ENCODE measurements around the gene THTPA.

Gene THTPA

DNA sequence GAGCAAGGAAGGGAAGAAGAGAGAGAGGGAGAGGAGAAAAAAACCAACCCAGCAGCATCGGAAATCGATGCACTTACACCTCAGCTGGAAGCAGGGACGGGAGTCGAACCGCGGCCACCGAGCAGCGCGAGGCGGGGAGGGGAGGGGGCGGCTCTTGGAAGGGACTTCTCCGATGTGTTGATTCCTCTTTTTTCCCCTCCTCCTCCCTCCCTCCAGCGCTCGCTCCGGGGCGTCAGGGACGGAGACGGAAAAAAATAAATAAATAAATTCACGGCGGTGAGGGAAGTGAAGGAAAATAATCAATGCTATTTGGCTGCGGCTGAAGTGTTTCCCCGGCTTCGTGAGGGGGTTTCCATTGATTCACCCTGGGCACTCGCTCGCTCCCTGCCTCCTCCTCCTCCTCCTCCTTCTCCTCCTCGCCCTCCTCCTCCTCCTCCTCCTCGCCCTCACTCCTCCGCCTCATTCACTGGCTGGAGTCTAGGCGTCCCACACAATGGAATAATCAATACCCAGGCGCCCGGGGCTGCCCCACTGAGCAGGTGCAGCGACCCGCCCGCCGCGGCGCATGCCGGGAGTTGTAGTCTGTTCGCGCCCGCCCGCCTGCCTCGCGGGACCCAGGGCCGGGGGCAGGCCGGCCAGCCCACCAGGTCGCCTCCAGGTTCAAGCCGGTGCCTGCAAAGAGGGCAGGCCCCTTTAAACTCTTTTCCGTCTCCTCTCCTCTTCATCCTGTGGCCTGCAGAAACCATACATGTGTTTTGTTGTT lies 4.6 kb upstream of the THTPA start, which contains the start of gene ZFHX2:
Gene ZFHX2, minus strand, starts transcription at position 500 of the 763 bp plus-strand sequence. CDS start 16,440 bp downstream, outside the sequence.
- peak; percentile 100 for DNase-seq

DNA sequence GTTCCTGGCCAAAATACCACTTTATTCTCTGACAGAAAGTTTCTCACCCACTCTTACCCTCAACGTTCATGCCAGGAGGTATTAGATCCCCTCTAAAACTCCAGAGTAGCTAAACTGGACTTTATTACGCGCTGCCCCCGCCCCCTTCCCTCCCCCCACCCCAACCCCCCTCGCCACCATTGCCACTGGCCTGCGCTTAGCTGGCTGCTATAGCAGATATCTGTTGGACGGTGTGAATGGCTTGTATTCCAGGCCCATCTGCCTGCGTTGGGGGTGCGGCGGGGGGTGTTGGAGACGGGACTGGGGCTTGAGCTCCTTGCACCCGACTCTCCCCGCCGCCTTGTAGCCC lies 564 bp upstream of the THTPA start:
- no peak for DNase-seq

GRCh38 chr14:23556700-23557440 lies 799 bp downstream of the THTPA start:
- no peak for DNase-seq

DNA sequence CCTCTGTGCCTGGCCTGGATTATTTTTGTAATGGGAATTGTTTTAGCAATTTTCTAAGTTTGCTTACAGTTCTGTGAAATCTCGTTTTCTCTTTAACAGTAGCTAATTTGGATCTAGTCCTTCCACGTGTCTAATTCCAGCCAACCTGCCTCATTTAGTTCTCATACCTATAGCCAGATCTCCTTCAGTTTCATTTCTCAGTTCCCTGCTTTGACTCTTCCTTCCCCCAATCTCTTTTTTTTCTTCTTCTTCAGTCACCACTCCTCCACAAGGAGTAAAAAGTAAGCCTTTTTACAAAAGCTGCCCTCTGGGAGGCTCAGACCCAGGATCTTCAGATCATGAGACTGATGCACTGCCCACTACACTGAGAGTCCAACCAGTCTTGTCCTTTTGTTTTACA lies 1.4 kb downstream of the THTPA start:
- no peak for DNase-seq

- DNase-seq: no peak
Measured at GRCh38 chr14:23557946-23558345, 1.9 kb downstream of the THTPA start.

- no peak for DNase-seq
Measured at GRCh38 chr14:23558346-23559009, 2.4 kb downstream of the THTPA start.

DNA sequence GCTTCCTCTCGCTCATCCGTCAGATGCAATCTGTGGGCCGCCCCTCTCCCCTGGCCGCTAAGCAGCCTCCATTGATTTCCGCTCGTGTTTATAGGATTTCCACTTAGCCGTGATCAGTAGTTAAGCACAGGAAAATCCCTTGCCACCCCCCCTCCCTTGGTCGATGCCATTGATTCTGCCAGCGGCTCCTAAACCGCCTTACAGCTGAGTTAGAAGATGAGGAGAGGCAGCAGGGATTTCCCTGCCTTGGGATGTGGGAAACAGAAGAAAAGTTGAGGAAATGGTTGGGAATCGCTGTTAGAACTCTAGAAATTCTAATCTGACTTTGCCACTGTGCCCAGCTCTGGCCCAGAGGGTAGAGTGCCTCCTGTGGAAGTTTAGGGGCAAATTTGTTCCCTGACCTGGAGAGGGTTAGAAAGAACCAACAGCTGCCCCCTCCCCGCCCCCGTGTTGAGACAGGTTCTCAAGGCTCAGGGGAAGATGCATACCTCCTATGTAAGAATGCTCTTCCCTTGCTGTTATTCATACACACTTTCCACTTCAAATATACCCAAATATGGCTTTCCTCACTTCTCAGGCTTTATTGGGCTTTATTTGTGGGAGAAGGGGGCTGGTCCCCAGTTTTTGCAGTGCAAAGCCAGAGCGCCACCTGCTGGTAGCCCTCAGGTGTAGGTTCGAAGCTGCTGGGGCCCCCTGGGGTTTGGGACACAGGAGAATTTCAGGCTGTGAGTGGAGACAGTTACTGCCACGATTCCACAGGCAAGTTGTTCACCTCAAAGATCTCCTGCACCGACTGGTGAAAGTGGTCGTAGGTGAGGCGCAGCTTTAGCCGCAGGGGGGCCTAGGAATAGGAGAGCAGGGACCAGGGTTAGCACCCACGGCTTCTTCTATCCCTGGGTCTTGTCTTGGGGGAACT lies 3.2 kb downstream of the THTPA start:
- DNase-seq: no peak

DNA sequence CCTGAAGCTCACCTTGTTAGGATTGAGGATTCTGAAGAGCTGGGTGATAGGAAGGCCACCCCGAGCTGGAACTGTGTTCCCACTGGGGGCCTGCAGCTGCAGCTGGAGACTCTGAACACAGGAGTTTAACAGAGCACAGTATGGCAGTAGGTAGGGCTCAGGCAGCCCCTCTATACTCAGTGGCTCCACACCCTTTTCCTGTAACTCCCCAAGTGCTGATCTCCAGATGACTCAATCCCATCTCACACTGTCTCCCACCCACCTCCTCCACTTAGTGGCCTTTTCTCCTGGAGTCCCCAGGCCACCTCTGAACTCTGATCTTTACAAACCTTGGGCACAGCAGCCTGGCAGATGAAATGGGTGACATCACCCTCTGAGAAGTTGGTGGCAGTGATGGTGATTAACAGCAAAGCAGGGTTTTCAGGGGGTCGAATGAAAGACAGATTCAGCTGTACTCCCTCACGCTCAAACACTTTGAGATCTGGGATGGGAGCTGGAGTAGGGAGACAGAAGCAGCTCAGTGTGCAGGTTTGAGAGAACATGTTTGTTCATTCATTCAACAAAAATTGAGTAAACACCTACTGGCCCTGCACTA lies 4.0 kb downstream of the THTPA start:
- DNase-seq: no peak

DNA sequence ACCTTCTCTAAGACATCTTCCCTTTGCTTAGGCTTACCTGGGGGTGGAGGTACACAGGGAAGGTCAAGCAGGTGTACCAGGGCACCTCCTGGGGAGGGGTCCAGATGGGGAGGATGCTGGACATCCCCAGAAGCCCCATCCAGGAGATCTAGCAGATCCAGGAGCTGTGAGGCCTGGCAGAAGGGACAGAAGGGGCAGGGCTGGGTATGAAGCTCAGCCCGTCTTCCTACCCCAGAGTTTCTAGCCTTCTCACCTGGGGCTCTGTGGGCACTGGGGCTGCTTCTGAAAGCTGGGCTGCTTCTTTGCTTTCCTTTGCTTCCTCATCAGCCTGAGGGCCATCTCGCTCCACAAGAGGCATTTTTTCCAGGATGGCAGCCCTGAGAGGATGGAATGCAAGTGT lies 5.2 kb downstream of the THTPA start:
- no peak for DNase-seq

DNA sequence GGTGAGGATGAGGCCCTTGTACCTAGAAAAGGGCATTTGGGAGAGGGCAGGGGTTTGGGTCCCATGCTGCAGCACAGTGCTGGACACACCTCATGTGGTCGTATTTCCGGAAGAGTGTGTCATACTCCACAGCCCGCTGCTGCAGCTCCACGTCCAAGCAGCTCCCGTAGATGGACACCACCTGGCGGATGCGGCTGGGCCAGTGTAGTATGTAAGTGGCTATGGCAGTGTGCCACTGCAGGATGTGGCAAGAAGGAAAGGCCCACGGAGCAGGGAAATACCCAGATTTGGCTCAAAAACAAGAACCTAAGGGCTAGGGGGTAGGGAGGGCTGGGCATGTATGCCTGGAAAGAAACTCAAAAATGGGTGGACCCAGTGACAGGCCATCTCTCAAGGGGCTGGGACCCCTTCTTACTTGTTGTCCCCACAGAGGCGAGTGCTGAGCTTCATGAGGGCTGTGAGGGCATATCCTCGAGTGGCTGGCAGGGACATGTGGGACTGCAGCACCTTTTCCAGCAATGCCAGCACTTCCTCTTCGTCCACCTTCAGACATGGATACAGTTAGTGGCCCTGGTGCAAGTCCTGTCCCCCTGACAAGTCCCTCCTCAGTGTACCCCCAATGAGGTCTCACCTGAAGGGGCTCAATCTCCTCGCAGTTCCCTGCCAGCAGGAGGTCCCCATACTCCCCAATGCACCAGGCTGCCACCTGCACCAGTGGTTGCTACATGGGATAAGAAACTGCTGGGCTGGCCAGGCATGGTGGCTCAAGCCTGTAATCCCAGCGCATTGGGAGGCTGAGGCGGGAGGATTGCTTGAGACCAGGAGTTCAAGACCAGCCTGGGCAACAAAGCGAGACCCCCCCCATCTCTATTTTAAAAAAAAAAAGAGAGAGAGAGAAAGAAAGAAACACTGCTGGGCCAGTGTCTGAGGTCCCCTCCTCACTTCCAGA lies 6.1 kb downstream of the THTPA start:
- peak; percentile 92 for DNase-seq

GRCh38 chr14:23562822-23563472 lies 6.9 kb downstream of the THTPA start:
- DNase-seq: peak; percentile 66

GRCh38 chr14:23563473-23564180 lies 7.6 kb downstream of the THTPA start:
- no peak for DNase-seq

- no peak for DNase-seq
Measured at GRCh38 chr14:23564181-23564812, 8.2 kb downstream of the THTPA start.

DNA sequence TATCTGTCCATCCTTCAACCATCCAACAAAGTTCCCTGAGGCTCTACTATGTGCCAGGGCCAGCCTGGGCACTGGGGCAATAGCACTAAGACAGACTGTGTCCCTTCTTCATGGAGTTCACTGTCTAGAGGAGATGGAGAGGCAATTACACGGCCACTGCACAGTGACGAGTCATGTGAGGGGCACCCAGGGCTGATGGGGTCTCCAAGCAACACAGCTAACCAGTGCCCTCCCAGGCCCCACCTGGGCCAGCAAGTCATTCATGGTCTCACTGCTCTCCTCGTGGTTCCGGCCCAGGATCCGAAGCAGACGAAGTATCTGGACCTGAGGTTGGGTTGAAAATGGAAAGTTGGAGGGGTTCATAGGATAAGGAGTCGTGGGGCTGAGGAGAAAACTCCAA lies 8.8 kb downstream of the THTPA start:
- DNase-seq: no peak

- no peak for DNase-seq
Measured at GRCh38 chr14:23565626-23566025, 9.6 kb downstream of the THTPA start.

DNA sequence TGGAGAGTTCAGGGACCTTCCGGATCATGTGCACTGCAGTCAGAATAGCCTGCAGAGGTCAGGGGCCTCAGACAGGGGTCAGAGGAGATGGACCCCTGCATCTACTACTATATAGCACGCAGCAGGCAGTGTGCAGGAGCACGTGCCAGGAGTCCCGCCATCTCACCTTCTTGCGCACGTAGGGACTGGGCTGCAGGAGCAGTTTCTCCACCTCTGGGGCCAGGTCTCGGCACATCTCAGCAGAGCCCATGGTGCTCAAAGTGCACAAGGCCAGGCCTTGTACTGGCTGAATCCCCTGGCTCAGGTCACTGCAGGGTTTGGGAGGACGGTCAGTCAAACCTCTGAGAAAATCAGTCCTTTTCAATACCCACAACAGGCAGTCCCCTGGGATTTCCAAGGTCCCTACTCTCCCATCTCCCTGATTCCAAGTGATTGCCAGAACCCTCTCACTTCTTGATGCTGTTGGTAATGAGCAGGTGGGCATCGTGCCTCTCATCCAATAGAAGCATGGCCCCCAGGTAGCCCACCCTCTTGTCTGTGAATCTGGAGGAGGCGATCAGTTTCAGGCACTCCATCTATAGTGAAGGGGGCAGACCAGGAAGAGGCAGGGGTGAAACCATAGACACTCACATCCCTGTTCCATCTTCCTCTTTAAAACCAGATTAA lies 10.2 kb downstream of the THTPA start:
- DNase-seq: no peak

DNA sequence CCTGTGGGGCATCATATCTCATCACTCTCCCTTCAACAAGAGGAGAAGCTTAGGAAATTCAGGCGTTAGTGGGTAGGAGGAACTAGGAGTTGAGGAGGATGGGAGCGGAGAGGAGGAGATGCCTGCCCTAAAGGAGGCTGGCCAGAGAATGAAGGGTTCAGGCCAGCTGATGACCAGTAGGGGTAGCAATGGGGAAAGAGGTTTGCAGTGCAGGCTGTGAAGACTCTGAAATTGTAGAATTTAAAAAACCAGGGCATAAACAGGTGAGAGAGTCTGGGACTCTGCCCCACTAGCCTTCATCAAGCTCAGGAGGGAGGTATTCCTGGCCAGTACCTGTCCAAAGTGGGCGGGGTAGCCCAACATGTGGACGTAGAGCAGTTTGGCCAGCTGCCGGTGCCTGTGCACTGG lies 10.7 kb downstream of the THTPA start:
- no peak for DNase-seq

GRCh38 chr14:23567186-23568020 lies 11.3 kb downstream of the THTPA start, which contains the start of gene AP1G2:
TSS of gene AP1G2 (minus strand) at chr14:23567791. CDS start at chr14:23567314, 477 bp downstream.
- peak; percentile 88 for DNase-seq
